ACHN (cell line): ENCODE results near the gene PRMT5.

Experiments
- DNase-seq: peaks from one replicate; pipeline ENCODE4 v3.0.0-alpha.2; 2015
- in situ Hi-C: cut with HindIII; loops from 2 replicates; pipeline ENCODE4 v1.10.0; 2017; ENCODE audit warnings: low sequenced_read_pairs, low pct_ligation_motif_present, low pct_unique_long_range_greater_than_20kb

Gene PRMT5

DNA sequence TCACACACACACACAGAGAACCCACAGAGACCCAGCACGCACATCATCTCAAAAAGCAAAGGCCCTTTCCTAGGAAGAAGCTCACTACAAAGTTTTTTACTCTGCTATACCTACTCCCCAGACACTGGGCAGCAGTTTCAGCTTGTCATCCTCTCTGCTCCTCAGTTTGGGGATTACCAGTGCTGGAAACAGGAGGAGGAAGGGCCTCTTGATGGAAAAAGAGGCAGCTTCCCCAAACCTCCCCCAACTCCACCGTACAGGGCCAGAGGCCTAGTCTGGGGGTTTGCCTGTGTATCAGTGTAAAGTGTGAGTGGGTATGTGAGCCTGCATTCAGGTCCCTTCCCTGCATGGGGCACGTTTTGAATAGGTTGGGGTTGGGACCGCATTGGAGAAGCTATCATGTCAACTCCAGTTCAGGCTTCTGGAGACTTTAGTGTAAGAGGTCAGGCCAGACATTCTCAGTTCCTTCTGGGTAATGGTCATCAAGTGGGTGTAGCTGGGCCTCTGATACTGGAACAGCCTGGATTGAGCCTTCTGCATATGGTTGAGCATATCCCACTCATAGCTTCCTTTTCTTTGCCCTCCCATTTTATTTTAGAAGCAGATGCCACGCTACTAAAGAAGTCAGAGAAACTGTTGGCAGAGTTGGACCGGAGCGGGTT lies 45.0 kb downstream of the PRMT5 start:
- in situ Hi-C loops, result no loop called here
- DNase-seq, result no peak

DNA sequence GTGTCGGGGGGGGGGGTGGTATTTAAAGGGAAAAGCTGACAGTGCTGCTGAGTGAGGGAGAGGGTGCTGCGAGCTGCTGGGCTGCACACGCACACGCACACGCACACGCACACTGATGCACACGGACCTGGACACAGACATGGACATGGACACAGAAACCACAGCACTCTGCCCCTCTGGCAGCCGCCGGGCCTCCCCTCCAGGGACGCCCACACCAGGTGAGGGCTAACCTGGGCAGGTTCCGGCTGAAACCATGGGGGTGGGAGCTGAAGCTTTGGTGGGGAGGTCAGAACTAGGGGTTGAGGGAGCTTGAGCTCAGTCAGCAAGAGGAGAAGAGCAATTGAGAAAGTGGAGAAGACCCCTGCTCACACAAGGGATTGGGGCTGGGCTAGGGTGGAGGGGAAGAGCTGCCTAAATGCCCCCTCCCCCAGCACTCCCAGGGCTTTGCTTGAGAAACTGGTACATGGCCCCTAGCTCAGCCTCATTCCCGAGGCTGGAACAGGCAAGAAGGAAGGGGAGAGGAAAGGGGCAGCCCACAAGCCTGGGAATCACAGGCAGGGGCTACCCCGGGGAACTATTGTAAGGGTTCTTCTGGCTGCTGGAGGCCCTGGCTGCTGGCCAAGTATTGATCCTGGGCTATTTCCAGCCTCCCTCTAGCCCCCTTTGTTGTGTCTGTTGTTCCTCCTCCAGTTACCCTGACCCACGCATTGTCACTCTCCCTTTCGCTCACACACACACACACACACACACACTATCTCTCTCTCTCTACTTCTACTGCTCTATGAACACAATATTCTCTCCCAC lies 45.8 kb downstream of the PRMT5 start, which contains the start of gene REM2:
Gene REM2, plus strand, starts transcription at position 50 of the 804 bp plus-strand sequence. Its CDS starts 66 bp downstream, at position 116.
- no peak for DNase-seq
- in situ Hi-C loops, result no loop called here

DNA sequence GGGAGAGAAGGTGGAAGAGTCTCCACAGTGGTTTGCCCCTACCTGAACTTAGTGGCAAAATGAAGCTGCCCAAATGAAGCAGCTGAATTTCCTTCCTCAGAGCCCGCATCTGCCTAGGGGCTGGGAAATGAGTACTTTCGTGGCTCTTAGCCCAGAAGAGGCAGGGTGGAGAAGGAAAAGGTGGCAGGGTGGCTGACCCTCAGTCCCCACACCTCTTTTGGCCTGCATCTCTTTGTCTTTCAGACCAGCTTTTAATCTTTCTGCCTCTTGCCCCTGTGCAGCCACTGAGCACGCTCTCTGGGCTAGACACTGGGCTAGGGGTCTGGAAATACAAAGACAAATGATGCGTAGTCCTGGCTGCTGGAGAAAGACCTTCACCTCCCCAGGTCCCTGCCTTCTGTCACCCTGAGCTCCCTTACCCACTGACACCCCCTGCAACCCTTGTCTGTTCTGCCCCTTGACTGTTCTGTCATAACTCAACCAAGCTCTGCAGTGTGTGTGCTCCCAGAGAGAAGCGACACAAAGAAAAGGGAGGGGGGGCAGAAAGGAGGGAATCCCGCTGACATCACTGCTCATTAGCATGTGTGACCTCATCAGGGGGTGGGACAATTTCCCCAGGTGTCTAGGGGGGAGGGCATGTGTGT lies 46.5 kb downstream of the PRMT5 start:
- in situ Hi-C loops, result no loop called here
- DNase-seq, result peak; percentile 17

DNA sequence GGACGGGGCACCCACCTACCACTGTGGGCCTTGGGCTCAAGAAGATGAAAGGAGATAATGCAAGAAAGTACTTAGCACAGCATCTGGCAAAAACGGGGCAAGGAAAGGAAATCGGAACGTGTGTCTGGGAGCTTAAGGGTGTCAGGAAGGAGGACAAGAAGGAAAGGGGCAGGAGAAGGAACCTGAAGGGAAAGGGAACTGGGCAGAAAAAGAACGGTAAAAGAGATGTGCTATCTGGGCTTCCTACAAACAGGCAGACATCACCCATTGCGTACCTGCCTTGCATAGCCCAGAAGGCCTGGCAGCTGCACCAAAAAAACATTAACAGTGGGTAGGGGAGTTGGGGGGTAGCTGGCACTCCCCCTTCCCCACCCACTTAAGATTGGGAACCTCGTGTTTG lies 47.1 kb downstream of the PRMT5 start:
- in situ Hi-C loops, result no loop called here
- DNase-seq, result no peak

DNA sequence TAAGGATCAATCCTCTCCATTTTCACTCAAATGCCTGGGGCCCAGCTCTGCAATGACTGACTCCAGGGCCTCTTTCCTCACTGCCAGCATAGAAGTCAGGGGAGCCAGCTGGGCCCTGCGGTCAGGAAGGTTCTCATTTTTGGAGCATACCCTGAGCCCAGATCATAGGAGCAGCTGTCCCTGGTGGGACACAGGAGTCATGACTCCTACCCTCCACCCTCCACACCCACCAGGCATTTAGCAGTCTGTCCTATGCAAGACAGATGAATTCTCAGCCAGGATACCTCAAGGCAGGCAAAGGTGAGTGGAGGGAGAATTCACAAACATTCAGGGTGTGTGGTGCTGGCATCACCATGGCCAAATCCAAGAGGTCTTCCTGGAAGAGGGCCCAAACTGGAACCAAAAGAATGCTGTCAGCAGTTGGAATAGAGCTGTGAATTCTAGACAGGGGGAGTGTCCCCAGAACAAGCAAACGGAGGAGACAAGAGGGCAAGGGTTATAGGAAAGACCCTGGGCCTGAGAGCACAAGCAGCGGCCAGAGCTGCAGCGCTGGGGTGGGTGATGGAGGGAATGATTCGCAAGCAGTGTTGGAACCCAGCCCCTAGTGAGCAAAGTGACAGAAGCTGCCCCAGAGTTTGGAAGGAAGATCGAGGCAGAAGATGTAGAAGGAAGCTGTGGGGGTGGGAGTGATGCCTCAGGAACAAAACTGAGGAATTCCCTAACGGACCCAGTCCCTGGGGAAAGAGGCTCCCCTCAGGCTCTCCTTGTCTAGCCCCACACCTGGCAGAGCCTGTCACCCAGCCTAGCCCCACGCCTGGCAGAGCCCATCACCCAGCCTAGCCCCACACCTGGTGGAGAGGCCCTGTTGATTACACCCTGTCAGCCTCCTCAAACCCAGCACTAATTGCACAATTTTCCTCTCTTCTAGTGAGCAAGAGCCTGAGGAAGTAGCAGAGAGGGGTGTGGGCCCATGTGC lies 50.6 kb downstream of the PRMT5 start:
- DNase-seq, result no peak
- in situ Hi-C loops, result no loop called here

DNA sequence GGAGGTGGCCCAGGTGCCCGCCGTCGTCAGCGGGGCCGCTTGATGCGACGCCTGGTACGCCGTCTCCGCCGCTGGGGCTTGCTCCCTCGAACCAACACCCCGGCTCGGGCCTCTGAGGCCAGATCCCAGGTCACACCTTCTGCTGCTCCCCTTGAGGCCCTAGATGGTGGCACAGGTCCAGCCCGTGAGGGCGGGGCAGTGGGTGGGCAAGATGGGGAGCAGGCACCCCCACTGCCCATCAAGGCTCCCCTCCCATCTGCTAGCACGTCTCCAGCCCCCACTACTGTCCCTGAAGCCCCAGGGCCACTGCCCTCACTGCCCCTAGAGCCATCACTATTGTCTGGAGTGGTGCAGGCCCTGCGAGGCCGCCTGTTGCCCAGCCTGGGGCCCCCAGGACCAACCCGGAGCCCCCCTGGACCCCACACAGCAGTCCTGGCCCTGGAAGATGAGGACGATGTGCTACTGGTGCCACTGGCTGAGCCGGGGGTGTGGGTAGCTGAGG lies 52.1 kb downstream of the PRMT5 start:
- DNase-seq, result no peak
- in situ Hi-C loops, result no loop called here

DNA sequence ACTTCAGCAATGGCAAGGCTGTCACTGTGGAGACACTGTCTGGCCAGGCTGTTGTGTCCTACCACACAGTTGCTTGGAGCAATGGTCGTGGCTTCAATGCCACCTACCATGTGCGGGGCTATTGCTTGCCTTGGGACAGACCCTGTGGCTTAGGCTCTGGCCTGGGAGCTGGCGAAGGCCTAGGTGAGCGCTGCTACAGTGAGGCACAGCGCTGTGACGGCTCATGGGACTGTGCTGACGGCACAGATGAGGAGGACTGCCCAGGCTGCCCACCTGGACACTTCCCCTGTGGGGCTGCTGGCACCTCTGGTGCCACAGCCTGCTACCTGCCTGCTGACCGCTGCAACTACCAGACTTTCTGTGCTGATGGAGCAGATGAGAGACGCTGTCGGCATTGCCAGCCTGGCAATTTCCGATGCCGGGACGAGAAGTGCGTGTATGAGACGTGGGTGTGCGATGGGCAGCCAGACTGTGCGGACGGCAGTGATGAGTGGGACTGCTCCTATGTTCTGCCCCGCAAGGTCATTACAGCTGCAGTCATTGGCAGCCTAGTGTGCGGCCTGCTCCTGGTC lies 53.3 kb downstream of the PRMT5 start:
- in situ Hi-C loops, result no loop called here

DNA sequence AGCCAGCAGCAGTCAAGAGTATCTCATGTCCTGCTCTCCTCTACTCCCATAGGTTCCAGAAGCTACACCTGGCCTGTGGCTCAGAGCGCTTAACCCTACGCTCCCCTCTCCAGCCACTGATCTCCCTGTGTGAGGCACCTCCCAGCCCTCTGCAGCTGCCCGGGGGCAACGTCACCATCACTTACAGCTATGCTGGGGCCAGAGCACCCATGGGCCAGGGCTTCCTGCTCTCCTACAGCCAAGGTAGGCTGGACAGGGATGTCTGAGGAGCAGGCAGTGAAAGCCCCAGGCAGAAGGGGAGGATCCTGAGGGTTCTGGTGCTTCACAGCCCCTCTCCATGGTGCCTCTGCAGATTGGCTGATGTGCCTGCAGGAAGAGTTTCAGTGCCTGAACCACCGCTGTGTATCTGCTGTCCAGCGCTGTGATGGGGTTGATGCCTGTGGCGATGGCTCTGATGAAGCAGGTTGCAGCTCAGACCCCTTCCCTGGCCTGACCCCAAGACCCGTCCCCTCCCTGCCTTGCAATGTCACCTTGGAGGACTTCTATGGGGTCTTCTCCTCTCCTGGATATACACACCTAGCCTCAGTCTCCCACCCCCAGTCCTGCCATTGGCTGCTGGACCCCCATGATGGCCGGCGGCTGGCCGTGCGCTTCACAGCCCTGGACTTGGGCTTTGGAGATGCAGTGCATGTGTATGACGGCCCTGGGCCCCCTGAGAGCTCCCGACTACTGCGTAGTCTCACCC lies 54.0 kb downstream of the PRMT5 start:
- in situ Hi-C loops, result no loop called here
- DNase-seq, result no peak

More for the DNA sequence above, 53.3 kb downstream of the PRMT5 start:
- no peak for DNase-seq

DNA sequence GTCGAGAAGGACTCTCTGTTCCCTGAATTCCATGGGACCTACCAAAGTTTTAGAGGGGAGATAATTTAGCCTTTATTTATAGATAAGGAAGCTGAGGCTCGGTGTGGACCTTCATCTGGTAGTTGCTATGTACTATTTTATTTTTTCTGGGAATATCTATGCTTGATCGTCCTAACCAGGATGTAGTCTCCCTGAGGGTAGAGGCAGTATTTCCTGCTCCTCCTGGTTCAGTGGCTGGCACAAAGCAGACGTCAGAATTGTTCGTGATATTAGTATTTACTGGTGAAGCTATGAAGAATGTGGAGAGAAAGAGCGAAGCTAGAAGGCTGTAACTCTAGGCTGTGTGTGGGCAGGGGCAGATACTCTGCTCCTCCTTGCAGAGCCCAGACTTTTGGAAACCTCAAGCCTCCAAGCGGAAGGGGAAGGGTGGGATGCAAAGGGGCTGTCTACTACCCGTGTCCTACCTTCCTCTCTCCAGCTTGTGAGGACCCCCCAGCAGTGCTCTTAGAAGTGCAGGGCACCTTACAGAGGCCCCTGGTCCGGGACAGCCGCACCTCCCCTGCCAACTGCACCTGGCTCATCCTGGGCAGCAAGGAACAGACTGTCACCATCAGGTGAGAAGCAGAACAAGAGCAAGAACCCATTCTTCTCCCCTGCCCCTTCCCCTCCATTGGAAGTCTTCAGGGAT lies 56.2 kb downstream of the PRMT5 start:
- in situ Hi-C loops, result no loop called here
- no peak for DNase-seq

DNA sequence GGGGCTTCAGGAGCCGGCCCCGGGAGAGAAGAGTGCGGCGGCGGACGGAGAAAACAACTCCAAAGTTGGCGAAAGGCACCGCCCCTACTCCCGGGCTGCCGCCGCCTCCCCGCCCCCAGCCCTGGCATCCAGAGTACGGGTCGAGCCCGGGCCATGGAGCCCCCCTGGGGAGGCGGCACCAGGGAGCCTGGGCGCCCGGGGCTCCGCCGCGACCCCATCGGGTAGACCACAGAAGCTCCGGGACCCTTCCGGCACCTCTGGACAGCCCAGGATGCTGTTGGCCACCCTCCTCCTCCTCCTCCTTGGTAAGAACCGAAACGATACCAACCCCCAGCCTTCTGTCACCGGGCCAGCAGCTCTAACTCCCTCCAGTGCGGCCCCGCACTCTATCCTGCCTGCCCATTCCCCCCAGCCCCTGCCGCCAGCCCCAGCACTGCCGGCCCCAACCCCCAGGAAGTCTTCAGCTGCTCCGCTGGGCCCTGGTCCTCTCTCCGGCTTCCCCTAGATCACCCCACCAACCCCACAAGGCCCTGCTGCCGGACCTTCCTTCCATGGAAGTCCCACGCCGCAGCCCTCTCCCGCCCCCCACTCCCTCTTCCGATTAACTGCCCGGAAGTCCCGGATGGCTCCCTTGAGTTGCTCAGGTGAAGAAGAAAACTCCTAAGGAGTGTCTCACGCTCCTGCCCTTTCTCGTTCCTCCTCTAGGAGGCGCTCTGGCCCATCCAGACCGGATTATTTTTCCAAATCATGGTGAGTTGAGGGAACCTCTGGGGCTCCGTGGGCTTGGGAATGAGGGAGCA lies 56.9 kb downstream of the PRMT5 start:
- peak; percentile 85 for DNase-seq
- in situ Hi-C loops, result no loop called here

DNA sequence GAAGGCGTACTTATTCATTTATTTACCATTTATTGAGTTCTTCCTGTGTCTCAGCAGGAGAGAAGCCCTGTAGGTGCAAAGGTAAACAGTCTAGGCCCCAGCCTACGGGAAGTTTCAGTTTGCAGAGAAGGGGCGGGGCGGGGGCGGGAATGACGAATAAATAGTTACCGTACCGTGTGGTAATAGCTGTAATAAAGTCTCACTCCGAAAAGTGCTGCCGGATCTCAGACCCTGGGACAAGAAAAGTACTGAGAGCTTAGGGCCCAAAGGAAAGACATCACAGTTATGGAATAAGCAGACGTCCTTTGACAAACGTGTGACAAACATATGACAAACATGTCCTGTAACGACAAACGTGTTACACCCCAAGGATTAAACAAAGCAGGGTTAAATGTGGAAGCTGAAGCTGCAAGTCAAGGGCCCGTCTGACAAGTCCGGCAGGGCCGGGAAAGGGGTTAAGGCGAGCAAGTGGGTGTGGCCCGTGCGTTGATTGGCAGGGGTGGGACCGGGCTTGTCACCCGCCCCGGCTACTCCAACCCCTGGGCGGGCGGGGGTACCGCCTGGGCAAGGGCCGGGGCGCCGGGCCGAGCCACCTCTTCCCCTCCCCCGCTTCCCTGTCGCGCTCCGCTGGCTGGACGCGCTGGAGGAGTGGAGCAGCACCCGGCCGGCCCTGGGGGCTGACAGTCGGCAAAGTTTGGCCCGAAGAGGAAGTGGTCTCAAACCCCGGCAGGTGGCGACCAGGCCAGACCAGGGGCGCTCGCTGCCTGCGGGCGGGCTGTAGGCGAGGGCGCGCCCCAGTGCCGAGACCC lies 57.7 kb downstream of the PRMT5 start, which contains the start of gene LRP10:
Gene LRP10, plus strand, starts transcription at position 517 of the 809 bp plus-strand sequence. CDS start 564 bp downstream, outside the sequence.
- in situ Hi-C loops, result no loop called here
- DNase-seq, result peak; percentile 89

DNA sequence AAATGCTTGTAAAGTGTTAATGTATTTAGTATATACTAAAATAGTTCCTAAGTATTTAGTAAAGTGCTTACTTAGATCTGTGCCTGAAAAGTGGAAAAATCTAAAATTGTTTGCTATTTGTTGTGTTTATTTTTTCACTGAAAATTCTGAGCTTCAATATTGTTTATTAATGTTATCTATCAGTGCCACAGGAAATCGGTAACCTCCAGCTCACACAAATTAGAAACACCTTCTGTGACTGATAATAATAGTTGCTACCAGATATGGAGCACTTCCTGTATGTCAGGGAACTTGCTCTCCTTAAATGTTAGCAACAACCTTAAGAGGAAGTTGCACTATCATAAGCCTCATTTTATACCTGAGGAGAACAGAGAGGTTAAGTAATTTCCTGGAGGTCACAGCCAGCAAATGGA lies 58.4 kb downstream of the PRMT5 start:
- DNase-seq, result no peak
- in situ Hi-C loops, result no loop called here
